Measurements from ENCODE around the gene GP5.

Gene GP5

DNA sequence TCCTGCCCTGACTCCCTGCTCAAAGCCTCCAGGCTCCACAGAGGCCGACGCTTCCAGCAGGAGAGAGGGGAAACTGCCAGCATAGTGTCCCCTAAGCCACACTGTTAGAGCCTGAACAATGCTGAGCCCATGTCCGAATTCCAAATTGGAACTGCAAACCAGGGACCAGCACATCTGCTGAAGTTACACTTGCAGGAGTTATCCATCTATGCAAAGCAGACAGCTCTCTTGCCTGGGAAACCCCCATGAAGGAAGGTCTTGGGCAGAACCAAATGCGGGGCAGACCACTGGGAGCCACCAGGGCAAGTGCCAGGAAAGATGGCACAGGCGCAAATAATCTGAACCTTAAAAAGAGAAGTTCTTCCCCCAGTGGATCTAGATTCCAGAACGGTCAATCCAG is 30.1 kb downstream of the GP5 start:
- no peak overlapping the region for H3K4me3 ChIP-seq (ENCODE audit: low read length)
- H2AFZ ChIP-seq (ENCODE audit: low read depth, low read length), result no peak overlapping the region
- peaks cover 50% of the 10 kb centered on the region for H3K27me3 ChIP-seq (ENCODE audit: insufficient read depth, low read length)

GRCh38 chr3:194367992-194368841 is 30.8 kb downstream of the GP5 start:
- no peak overlapping the region for H3K4me3 ChIP-seq (ENCODE audit: low read length)
- no peak overlapping the region for H2AFZ ChIP-seq (ENCODE audit: low read depth, low read length)
- H3K9me3 ChIP-seq (ENCODE audit: low read length), result peaks cover 2% of the 10 kb centered on the region
- H3K4me1 ChIP-seq (ENCODE audit: insufficient read depth, low read length), result peaks cover 12% of the 10 kb centered on the region
- H3K27me3 ChIP-seq (ENCODE audit: insufficient read depth, low read length), result peaks cover 53% of the 10 kb centered on the region
- H3K36me3 ChIP-seq (ENCODE audit: insufficient read depth, low read length), result no peaks in the 10 kb centered on the region

More for the DNA sequence above, 30.1 kb downstream of the GP5 start:
- Histone ChIP-seq H3K9me3 (ENCODE audit: low read length) (peaks cover 2% of the 10 kb centered on the region), H3K36me3 (ENCODE audit: insufficient read depth, low read length) (no peaks in the 10 kb centered on the region), H3K4me1 (ENCODE audit: insufficient read depth, low read length) (peaks cover 12% of the 10 kb centered on the region)

DNA sequence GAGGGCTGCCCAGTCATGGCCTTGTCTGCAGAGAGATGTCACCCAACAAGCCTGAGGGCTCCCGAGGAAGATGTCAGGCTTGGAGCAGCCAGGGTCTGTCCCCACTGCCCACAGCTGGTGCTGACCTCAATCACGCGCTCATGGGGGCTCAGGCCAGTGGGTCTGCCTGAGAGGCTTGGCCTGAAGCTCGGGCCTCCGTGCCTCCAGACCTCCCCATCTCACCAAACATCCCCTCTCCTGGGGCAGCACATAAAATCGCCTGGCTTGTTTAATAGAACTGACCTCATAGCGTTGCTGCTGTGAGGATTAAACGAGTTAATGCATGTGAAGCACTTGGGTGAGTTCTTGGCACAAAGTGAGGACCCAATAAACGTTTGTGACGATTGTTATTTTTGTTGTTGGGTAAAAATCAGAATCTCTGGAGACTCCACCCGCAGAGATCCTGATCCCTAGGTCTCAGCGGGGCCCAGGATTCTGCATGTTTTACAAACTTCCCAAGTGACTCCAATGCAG is 33.0 kb downstream of the GP5 start:
- Histone ChIP-seq H3K36me3 (ENCODE audit: insufficient read depth, low read length) (no peaks in the 10 kb centered on the region), H3K4me1 (ENCODE audit: insufficient read depth, low read length) (peaks cover 12% of the 10 kb centered on the region), H3K27me3 (ENCODE audit: insufficient read depth, low read length) (peaks cover 56% of the 10 kb centered on the region), H2AFZ (ENCODE audit: low read depth, low read length) (no peak overlapping the region), H3K9me3 (ENCODE audit: low read length) (no peaks in the 10 kb centered on the region), H3K4me3 (ENCODE audit: low read length) (no peak overlapping the region)

DNA sequence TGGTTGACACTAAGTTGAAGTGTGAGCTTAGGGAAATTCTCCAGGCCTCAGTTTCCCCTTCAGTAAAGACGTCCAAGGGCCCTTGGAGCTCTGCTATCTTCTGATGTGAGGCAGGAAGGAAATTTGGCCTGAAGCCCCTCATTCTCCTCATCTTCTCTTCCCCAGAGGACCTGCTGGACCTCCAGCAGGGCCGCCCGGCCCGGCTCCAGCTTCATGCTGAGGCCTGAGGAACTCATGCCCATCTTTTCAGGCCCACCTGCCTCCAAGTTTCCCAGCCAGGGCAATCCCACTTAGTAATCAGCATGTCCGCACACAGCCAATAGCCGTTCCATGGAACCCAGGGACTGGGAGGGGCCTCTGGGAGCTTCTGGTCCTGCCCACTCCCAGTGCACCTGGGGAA is 33.5 kb downstream of the GP5 start:
- no peaks in the 10 kb centered on the region for H3K9me3 ChIP-seq (ENCODE audit: low read length)
- peaks cover 52% of the 10 kb centered on the region for H3K27me3 ChIP-seq (ENCODE audit: insufficient read depth, low read length)
- no peak overlapping the region for H2AFZ ChIP-seq (ENCODE audit: low read depth, low read length)
- H3K4me3 ChIP-seq (ENCODE audit: low read length), result no peak overlapping the region
- H3K36me3 ChIP-seq (ENCODE audit: insufficient read depth, low read length), result no peaks in the 10 kb centered on the region
- peaks cover 12% of the 10 kb centered on the region for H3K4me1 ChIP-seq (ENCODE audit: insufficient read depth, low read length)

- H2AFZ ChIP-seq (ENCODE audit: low read depth, low read length), result no peak overlapping the region
- no peaks in the 10 kb centered on the region for H3K36me3 ChIP-seq (ENCODE audit: insufficient read depth, low read length)
- peaks cover 45% of the 10 kb centered on the region for H3K27me3 ChIP-seq (ENCODE audit: insufficient read depth, low read length)
- H3K4me3 ChIP-seq (ENCODE audit: low read length), result no peak overlapping the region
- H3K4me1 ChIP-seq (ENCODE audit: insufficient read depth, low read length), result peaks cover 10% of the 10 kb centered on the region
- no peaks in the 10 kb centered on the region for H3K9me3 ChIP-seq (ENCODE audit: low read length)
Observed at GRCh38 chr3:194364652-194365434, 34.2 kb downstream of the GP5 start.

- H3K36me3 ChIP-seq (ENCODE audit: insufficient read depth, low read length), result no peaks in the 10 kb centered on the region
- H3K27me3 ChIP-seq (ENCODE audit: insufficient read depth, low read length), result peaks cover 40% of the 10 kb centered on the region
- no peak overlapping the region for H3K4me3 ChIP-seq (ENCODE audit: low read length)
Observed at GRCh38 chr3:194364314-194364651, 34.8 kb downstream of the GP5 start.

DNA sequence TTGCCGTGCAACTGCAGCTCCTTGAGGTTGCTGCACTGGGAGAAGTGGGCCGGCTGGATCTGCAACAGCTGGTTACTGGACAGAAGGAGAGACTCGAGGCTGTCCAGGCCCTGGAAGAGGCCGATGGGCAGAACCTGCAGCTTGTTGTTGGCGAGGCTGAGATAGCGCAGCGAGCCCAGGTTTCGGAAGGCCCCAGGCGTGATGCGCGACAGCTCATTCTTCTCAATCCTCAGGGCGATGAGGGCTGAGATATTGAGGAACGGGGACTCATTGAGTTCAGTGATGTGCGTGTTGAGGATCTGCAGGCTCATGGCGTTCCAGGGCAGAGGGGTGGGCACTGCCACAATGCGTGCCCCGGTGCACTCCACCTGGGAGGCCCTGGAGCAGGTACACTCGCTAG is 38.5 kb downstream of the GP5 start:
- Histone ChIP-seq H3K4me3 (ENCODE audit: low read length) (no peak overlapping the region), H2AFZ (ENCODE audit: low read depth, low read length) (no peak overlapping the region), H3K4me1 (ENCODE audit: insufficient read depth, low read length) (peaks cover 6% of the 10 kb centered on the region), H3K9me3 (ENCODE audit: low read length) (no peaks in the 10 kb centered on the region), H3K36me3 (ENCODE audit: insufficient read depth, low read length) (no peaks in the 10 kb centered on the region), H3K27me3 (ENCODE audit: insufficient read depth, low read length) (peaks cover 17% of the 10 kb centered on the region)

More at GRCh38 chr3:194364314-194364651, 34.8 kb downstream of the GP5 start:
- Histone ChIP-seq H3K9me3 (ENCODE audit: low read length) (no peaks in the 10 kb centered on the region), H2AFZ (ENCODE audit: low read depth, low read length) (no peak overlapping the region), H3K4me1 (ENCODE audit: insufficient read depth, low read length) (peaks cover 6% of the 10 kb centered on the region)

- Histone ChIP-seq H3K27me3 (ENCODE audit: insufficient read depth, low read length) (peaks cover 7% of the 10 kb centered on the region), H3K4me1 (ENCODE audit: insufficient read depth, low read length) (no peaks in the 10 kb centered on the region), H3K36me3 (ENCODE audit: insufficient read depth, low read length) (no peaks in the 10 kb centered on the region)
Observed at GRCh38 chr3:194357681-194358080, 41.4 kb downstream of the GP5 start.

GRCh38 chr3:194355379-194355778 is 43.7 kb downstream of the GP5 start:
- H3K27me3 ChIP-seq (ENCODE audit: insufficient read depth, low read length), result peaks cover 4% of the 10 kb centered on the region

More at GRCh38 chr3:194357681-194358080, 41.4 kb downstream of the GP5 start:
- Histone ChIP-seq H3K9me3 (ENCODE audit: low read length) (no peaks in the 10 kb centered on the region), H2AFZ (ENCODE audit: low read depth, low read length) (no peak overlapping the region), H3K4me3 (ENCODE audit: low read length) (no peak overlapping the region)

GRCh38 chr3:194354315-194354714 is 44.8 kb downstream of the GP5 start:
- Histone ChIP-seq H3K4me3 (ENCODE audit: low read length) (no peak overlapping the region), H2AFZ (ENCODE audit: low read depth, low read length) (no peak overlapping the region), H3K4me1 (ENCODE audit: insufficient read depth, low read length) (no peaks in the 10 kb centered on the region), H3K36me3 (ENCODE audit: insufficient read depth, low read length) (no peaks in the 10 kb centered on the region), H3K27me3 (ENCODE audit: insufficient read depth, low read length) (peaks cover 4% of the 10 kb centered on the region), H3K9me3 (ENCODE audit: low read length) (no peaks in the 10 kb centered on the region)

More at GRCh38 chr3:194355379-194355778, 43.7 kb downstream of the GP5 start:
- Histone ChIP-seq H3K4me1 (ENCODE audit: insufficient read depth, low read length) (no peaks in the 10 kb centered on the region), H2AFZ (ENCODE audit: low read depth, low read length) (no peak overlapping the region), H3K4me3 (ENCODE audit: low read length) (no peak overlapping the region), H3K36me3 (ENCODE audit: insufficient read depth, low read length) (no peaks in the 10 kb centered on the region), H3K9me3 (ENCODE audit: low read length) (no peaks in the 10 kb centered on the region)

GRCh38 chr3:194352667-194353246 is 46.3 kb downstream of the GP5 start:
- no peaks in the 10 kb centered on the region for H3K4me1 ChIP-seq (ENCODE audit: insufficient read depth, low read length)
- no peaks in the 10 kb centered on the region for H3K36me3 ChIP-seq (ENCODE audit: insufficient read depth, low read length)
- H2AFZ ChIP-seq (ENCODE audit: low read depth, low read length), result no peak overlapping the region
- no peak overlapping the region for H3K4me3 ChIP-seq (ENCODE audit: low read length)
- no peaks in the 10 kb centered on the region for H3K9me3 ChIP-seq (ENCODE audit: low read length)
- peaks cover 3% of the 10 kb centered on the region for H3K27me3 ChIP-seq (ENCODE audit: insufficient read depth, low read length)

DNA sequence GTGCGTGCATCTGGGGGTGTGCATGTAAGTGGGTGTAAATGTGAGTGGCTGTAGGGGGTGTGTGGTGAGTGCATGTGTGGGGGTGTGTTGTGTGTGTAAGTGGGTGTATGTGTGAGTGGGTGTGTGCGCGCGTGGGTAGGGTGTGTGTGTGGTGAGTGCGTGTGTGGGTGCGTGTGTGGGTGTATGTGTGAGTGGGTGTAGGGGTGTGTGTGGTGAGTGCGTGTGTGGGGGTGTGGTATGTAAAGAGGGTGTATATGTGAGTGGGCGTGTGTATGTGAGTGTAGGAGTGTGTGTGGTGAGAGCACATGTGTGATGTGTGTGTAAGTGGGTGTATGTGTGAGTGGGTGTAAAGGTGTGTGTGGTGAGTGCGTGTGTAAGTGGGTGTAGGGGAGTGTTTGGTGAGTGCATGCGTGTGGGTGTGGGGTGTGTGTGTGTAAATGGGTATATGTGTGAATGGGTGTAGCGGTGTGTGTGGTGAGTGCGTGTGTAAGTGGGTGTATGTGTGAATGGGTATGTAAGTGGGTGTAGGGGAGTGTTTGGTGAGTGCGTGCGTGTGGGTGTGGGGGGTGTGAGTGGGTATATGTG is 47.0 kb downstream of the GP5 start:
- Histone ChIP-seq H3K4me3 (ENCODE audit: low read length) (no peak overlapping the region), H3K27me3 (ENCODE audit: insufficient read depth, low read length) (no peaks in the 10 kb centered on the region), H3K9me3 (ENCODE audit: low read length) (no peaks in the 10 kb centered on the region), H3K36me3 (ENCODE audit: insufficient read depth, low read length) (no peaks in the 10 kb centered on the region), H2AFZ (ENCODE audit: low read depth, low read length) (no peak overlapping the region), H3K4me1 (ENCODE audit: insufficient read depth, low read length) (no peaks in the 10 kb centered on the region)
